ENCODE data around the gene TLL2.

GRCh38 chr10:96408201-96408600 is 105.5 kb downstream of the TLL2 start:
- TF ChIP-seq POLR2AphosphoS5 (IDR thresholded peaks at IDR 0.05; ENCODE audit: low read depth, low read length) (no peak), POLR2A (IDR thresholded peaks at IDR 0.05; ENCODE audit: low read depth, low read length) (no peak), TAF1 (IDR thresholded peaks at IDR 0.05; ENCODE audit: borderline replicate concordance, low read depth, low read length) (no peak)

Data from GM12892 (cell line).